H1 (cell line): ENCODE measurements around the gene WFDC5.

Source experiments
- CHD2 ChIP-seq: IDR thresholded peaks from 2 replicates; pipeline ENCODE4 v1.6.1; 2012; ENCODE audit warnings: low read length, improper control_type of control experiment
- CHD7 ChIP-seq: fragments of 300-600 bp; sonication (generic); IDR thresholded peaks from 2 replicates; pipeline ENCODE4 v1.7.1; 2012; ENCODE audit warnings: low read length, moderate library complexity, mild to moderate bottlenecking, inconsistent platforms; ENCODE audit not compliant: insufficient replicate concordance
- EP300 ChIP-seq, 2 experiments: IDR thresholded peaks; 1 replicate in 1 of 2; 2 replicates in 1 of 2; pipeline ENCODE4 v1.6.1; 2011 to 2012; ENCODE audit warnings: low read depth in 2 of 2, low read length in 2 of 2, mild to moderate bottlenecking in 2 of 2, borderline replicate concordance in 1 of 2, inconsistent platforms in 1 of 2, moderate library complexity in 1 of 2
- GABPA ChIP-seq: IDR thresholded peaks from 2 replicates; pipeline ENCODE4 v1.6.1; 2011; ENCODE audit warnings: mild to moderate bottlenecking, low read length, moderate library complexity, borderline replicate concordance; ENCODE audit not compliant: insufficient read depth
- HDAC2 ChIP-seq, 2 experiments: fragments of 300-600 bp in 1 of 2; sonication (generic) in 1 of 2; IDR thresholded peaks; 2 replicates each; pipeline ENCODE4 v1.6.1; 2011 to 2012; ENCODE audit warnings: low read depth in 2 of 2, low read length in 2 of 2, mild to moderate bottlenecking in 2 of 2, moderate library complexity in 2 of 2, borderline replicate concordance in 1 of 2, inconsistent platforms in 1 of 2
- JUN ChIP-seq: IDR thresholded peaks from 2 replicates; pipeline ENCODE4 v1.6.1; 2011; ENCODE audit warnings: low read depth, mild to moderate bottlenecking, improper control_type of control experiment, low read length
- JUND ChIP-seq: IDR thresholded peaks from 2 replicates; pipeline ENCODE4 v1.6.1; 2011; ENCODE audit warnings: mild to moderate bottlenecking, improper control_type of control experiment, low read length
- POLR2A ChIP-seq, 2 experiments: IDR thresholded peaks; 1 replicate in 1 of 2; 2 replicates in 1 of 2; pipeline ENCODE4 v1.6.1; 2011; ENCODE audit warnings: low read depth in 2 of 2, low read length in 2 of 2, mild to moderate bottlenecking in 2 of 2; ENCODE audit errors: control extremely low read depth in 1 of 2
- POLR2AphosphoS5 ChIP-seq: IDR thresholded peaks from 2 replicates; pipeline ENCODE4 v1.6.1; 2011; ENCODE audit warnings: low read depth, low read length
- POU5F1 ChIP-seq: IDR thresholded peaks from 2 replicates; pipeline ENCODE4 v1.6.1; 2011; ENCODE audit warnings: low read depth, mild to moderate bottlenecking, low read length, moderate library complexity
- SIRT6 ChIP-seq: IDR thresholded peaks from one replicate; pipeline ENCODE4 v1.7.1; 2012; ENCODE audit warnings: low read length, inconsistent platforms
- TAF1 ChIP-seq: IDR thresholded peaks from 2 replicates; pipeline ENCODE4 v1.6.1; 2011; ENCODE audit warnings: mild to moderate bottlenecking, low read depth, low read length
- TEAD4 ChIP-seq: IDR thresholded peaks from 2 replicates; pipeline ENCODE4 v1.6.1; 2012; ENCODE audit warnings: low read depth, low read length, inconsistent platforms, mixed read lengths
- TF ChIP-seq, protein P1 (sequence below), 3 experiments: IDR thresholded peaks; 1 replicate in 2 of 3; 2 replicates in 1 of 3; pipeline versions ENCODE4 v1.5.1 to v1.6.1; 2011; ENCODE audit warnings: low read length in 3 of 3, mild to moderate bottlenecking in 3 of 3, inconsistent platforms in 2 of 3, low read depth in 1 of 3, moderate library complexity in 1 of 3; ENCODE audit not compliant: insufficient read depth in 1 of 3; ENCODE audit errors: control extremely low read depth in 1 of 3

DNA sequence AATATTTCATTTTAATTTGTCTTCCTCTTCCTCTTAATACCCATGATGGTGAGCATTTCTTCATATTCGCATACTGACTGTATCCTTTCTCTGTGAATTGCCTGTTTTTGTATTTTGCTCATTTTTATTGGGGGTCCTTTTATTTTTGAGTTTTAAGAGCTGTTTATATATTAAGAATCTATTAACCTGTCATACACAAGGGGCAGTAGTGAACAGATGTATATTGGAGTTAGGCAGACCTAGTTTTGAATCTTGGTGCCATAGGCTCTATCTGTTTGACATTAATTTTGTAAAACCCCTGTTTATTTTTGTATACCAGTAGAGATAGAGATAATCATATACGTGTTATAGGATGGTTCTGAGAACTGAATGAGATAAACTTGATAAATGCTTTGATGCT lies 3.1 kb upstream of the WFDC5 start:
- TF ChIP-seq, protein P1, sequence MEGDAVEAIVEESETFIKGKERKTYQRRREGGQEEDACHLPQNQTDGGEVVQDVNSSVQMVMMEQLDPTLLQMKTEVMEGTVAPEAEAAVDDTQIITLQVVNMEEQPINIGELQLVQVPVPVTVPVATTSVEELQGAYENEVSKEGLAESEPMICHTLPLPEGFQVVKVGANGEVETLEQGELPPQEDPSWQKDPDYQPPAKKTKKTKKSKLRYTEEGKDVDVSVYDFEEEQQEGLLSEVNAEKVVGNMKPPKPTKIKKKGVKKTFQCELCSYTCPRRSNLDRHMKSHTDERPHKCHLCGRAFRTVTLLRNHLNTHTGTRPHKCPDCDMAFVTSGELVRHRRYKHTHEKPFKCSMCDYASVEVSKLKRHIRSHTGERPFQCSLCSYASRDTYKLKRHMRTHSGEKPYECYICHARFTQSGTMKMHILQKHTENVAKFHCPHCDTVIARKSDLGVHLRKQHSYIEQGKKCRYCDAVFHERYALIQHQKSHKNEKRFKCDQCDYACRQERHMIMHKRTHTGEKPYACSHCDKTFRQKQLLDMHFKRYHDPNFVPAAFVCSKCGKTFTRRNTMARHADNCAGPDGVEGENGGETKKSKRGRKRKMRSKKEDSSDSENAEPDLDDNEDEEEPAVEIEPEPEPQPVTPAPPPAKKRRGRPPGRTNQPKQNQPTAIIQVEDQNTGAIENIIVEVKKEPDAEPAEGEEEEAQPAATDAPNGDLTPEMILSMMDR (IDR thresholded peaks at IDR 0.05; ENCODE audit: control extremely low read depth in 1 of 3, insufficient read depth in 1 of 3, low read depth in 1 of 3, low read length in 3 of 3) = no peak
- TF ChIP-seq POLR2A (IDR thresholded peaks at IDR 0.05; ENCODE audit: control extremely low read depth in 1 of 2, low read depth in 2 of 2, low read length in 2 of 2) (no peak), JUND (no peak), SIRT6 (no peak), JUN (no peak), CHD2 (no peak), EP300 (IDR thresholded peaks at IDR 0.05; ENCODE audit: borderline replicate concordance in 1 of 2, low read depth in 2 of 2, low read length in 2 of 2) (no peak), TAF1 (no peak), CHD7 (no peak), POLR2AphosphoS5 (no peak), HDAC2 (IDR thresholded peaks at IDR 0.05; ENCODE audit: borderline replicate concordance in 1 of 2, low read depth in 2 of 2, low read length in 2 of 2) (no peak), GABPA (no peak), TEAD4 (no peak), POU5F1 (no peak)
